PC-9 (cell line): ENCODE results near the gene FUT2. TPM values are rescaled to one million over a fixed set of nuclear protein-coding genes. Genes with fewer than 3 reads are reported as not detected.
"Not testable (repeated sequence)": the region's sequence is repeated elsewhere in the genome, so short reads cannot be mapped to it uniquely, and the experiment has no call there.

Experiments
- BruUV-seq: library from RNA; stranded (reverse); fragments of 400-500 nt; replicated peaks from 2 replicates; lab custom pipeline; 2021; lab: Mats Ljungman, UMichigan
- CTCF ChIA-PET: fragments of 300-600 bp; sonication (Branson Sonifier 250); formaldehyde crosslinking; loops from one replicate; lab custom pipeline; 2022; ENCODE audit warnings: antibody characterized with exemption; lab: Charles Lee
- POLR2A ChIA-PET: fragments of 300-600 bp; sonication (Branson Sonifier 250); formaldehyde crosslinking; loops from one replicate; lab custom pipeline; 2022; ENCODE audit warnings: antibody characterized with exemption; ENCODE audit not compliant: unreplicated experiment; lab: Charles Lee
- DNase-seq, 2 experiments: peaks; one replicate each; pipeline versions ENCODE4 v3.0.0 to v3.0.0-alpha.2; 2015 to 2022; ENCODE audit warnings: mixed read lengths in 1 of 2
- H2AFZ ChIP-seq: fragments of 200-600 bp; sonication (generic); 2 replicates; pipeline ENCODE4 v1.8.1; 2017; ENCODE audit warnings: antibody characterized with exemption
- H3F3A ChIP-seq: fragments of 200-600 bp; sonication (generic); 2 replicates; pipeline ENCODE4 v1.8.1; 2017; ENCODE audit warnings: antibody characterized with exemption, mild to moderate bottlenecking, low read depth; ENCODE audit not compliant: insufficient read depth
- H3K27ac ChIP-seq: fragments of 200-600 bp; sonication (generic); 2 replicates; pipeline ENCODE4 v1.6.1; 2016; ENCODE audit warnings: mixed run types
- H3K27me3 ChIP-seq: fragments of 200-600 bp; sonication (generic); 2 replicates; pipeline ENCODE4 v1.6.1; 2016; ENCODE audit warnings: low read depth, mixed run types; ENCODE audit not compliant: insufficient read depth
- H3K36me3 ChIP-seq: fragments of 200-600 bp; sonication (generic); 2 replicates; pipeline ENCODE4 v1.6.1; 2016; ENCODE audit warnings: low read depth, mixed run types
- H3K4me1 ChIP-seq: fragments of 200-600 bp; sonication (generic); replicated peaks from 2 replicates; pipeline ENCODE4 v1.6.1; 2016; ENCODE audit warnings: mixed run types; ENCODE audit not compliant: insufficient read depth
- H3K4me2 ChIP-seq: fragments of 200-600 bp; sonication (generic); 2 replicates; pipeline ENCODE4 v1.6.1; 2017; ENCODE audit warnings: mixed run types
- H3K4me3 ChIP-seq: fragments of 200-600 bp; sonication (generic); 2 replicates; pipeline ENCODE4 v1.6.1; 2016; ENCODE audit warnings: mixed run types
- H3K79me2 ChIP-seq: fragments of 200-600 bp; sonication (generic); 2 replicates; pipeline ENCODE4 v1.6.1; 2017; ENCODE audit warnings: low read depth, mixed run types
- H3K9me2 ChIP-seq: fragments of 200-600 bp; sonication (generic); 2 replicates; pipeline ENCODE4 v1.8.1; 2017; ENCODE audit warnings: mild to moderate bottlenecking; ENCODE audit not compliant: insufficient read depth
- H3K9me3 ChIP-seq: fragments of 200-600 bp; sonication (generic); 2 replicates; pipeline ENCODE4 v1.8.1; 2016; ENCODE audit warnings: low read depth; ENCODE audit not compliant: insufficient read depth
- H4K20me1 ChIP-seq: fragments of 200-600 bp; sonication (generic); 2 replicates; pipeline ENCODE4 v1.8.1; 2017; ENCODE audit not compliant: insufficient read depth
- CTCF ChIP-seq: fragments of 200-600 bp; sonication (generic); conservative IDR thresholded peaks from 2 replicates; pipeline ENCODE4 v1.6.1; 2017; ENCODE audit warnings: mixed run types, antibody characterized with exemption, mild to moderate bottlenecking, moderate library complexity
- EZH2 ChIP-seq: fragments of 200-600 bp; sonication (generic); IDR thresholded peaks from 2 replicates; pipeline ENCODE4 v1.8.0; 2017; ENCODE audit warnings: antibody characterized with exemption, low read depth
- intact Hi-C: fragments of 100-400 bp; cut with micrococcal nuclease; formaldehyde crosslinking; loops from one replicate; pipeline ENCODE4 v1.10.0; 2022; ENCODE audit not compliant: unreplicated experiment
- total RNA-seq: library from RNA; stranded (reverse); gene quantifications from 2 replicates; pipeline ENCODE4 v1.2.3, GENCODE V29; 2021

The FUT2 gene
- total RNA-seq, 1 experiment from 2014 or later: 8.7 TPM

DNA sequence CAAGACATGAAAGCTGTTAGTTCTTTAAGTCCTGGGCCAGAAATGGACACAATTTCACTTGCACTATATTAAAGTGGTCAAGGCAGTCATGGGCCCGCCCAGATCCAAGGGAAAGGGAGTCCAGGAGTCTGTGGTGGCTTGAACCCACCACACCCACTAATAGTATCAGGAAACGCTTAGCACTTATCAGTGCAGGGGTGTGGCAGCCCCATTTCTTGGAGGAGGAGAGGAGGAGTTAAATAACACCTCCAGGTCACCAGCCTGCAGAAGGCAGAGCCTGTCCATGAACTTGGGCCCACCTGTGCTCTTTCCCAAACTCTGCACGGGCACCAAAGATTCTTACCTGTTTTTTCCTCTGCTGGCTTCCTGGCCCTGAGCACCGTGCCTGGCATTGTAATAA is 17.6 kb upstream of the FUT2 start:
- Histone ChIP-seq H2AFZ (no peak overlapping the region), H3F3A (peaks cover 16% of the 10 kb centered on the region; the same call in 1 of the 2 replicates), H3K79me2 (no peaks in the 10 kb centered on the region), H3K4me2 (peak overlapping the region; percentile 25; the same call in 1 of the 2 replicates), H3K9me2 (no peaks in the 10 kb centered on the region), H3K9me3 (no peaks in the 10 kb centered on the region), H3K27me3 (no peaks in the 10 kb centered on the region), H3K4me1 (peaks cover 32% of the 10 kb centered on the region), H4K20me1 (no peaks in the 10 kb centered on the region), H3K36me3 (no peaks in the 10 kb centered on the region), H3K4me3 (no peak overlapping the region), H3K27ac (peak overlapping the region; percentile 49)
- no TSS peak for BruUV-seq
- intact Hi-C loops: loop anchor here (5.0 kb wide), 1 partner anchor 59 kb away; no protein-coding TSS in a partner anchor
- ChIA-PET CTCF (interaction anchor here (1.3 kb wide), 1 partner anchor 60 kb away, joined by 4 read pairs; no protein-coding TSS in a partner anchor), POLR2A (interaction anchor here (0.6 kb wide), 1 partner anchor 17 kb away, joined by 7 read pairs; the partner anchor contains the start of gene FUT2)
- no peak for TF ChIP-seq EZH2
- TF ChIP-seq CTCF: no peak
- peak; percentile 59 to 66 for DNase-seq

DNA sequence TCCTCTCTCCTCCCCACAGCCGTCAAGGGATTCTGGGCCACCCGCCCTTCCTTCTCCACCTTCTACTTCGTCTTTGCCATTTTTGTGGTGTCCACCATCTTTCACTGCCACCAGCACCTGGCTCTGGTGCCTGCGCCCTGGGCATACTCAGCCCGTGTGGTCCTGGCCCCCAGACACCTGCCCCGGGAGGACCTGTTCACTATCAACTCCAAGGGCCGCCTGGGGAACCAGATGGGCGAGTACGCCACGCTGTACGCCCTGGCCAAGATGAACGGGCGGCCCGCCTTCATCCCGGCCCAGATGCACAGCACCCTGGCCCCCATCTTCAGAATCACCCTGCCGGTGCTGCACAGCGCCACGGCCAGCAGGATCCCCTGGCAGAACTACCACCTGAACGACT is 15.8 kb upstream of the FUT2 start:
- DNase-seq, H4K20me1 ChIP-seq, H2AFZ ChIP-seq, H3K9me3 ChIP-seq, H3K4me3 ChIP-seq, H3K79me2 ChIP-seq, H3K4me2 ChIP-seq, intact Hi-C loops, H3K27ac ChIP-seq, POLR2A ChIA-PET, CTCF ChIA-PET, H3K27me3 ChIP-seq, H3K9me2 ChIP-seq, H3K36me3 ChIP-seq, BruUV-seq: not testable (repeated sequence)
- peaks cover 40% of the 10 kb centered on the region for H3K4me1 ChIP-seq
- H3F3A ChIP-seq: peaks cover 18% of the 10 kb centered on the region

GRCh38 chr19:48680436-48681126 is 15.2 kb upstream of the FUT2 start:
- Histone ChIP-seq H2AFZ (no peak overlapping the region), H3K9me2 (no peaks in the 10 kb centered on the region), H3K27me3 (no peaks in the 10 kb centered on the region), H3K36me3 (no peaks in the 10 kb centered on the region), H3F3A (peaks cover 24% of the 10 kb centered on the region), H3K79me2 (no peaks in the 10 kb centered on the region), H3K4me3 (no peak overlapping the region), H4K20me1 (no peaks in the 10 kb centered on the region), H3K4me2 (no peak overlapping the region), H3K9me3 (no peaks in the 10 kb centered on the region), H3K27ac (no peak overlapping the region), H3K4me1 (peaks cover 46% of the 10 kb centered on the region)
- BruUV-seq: no TSS peak
- intact Hi-C loops: no loop called here
- TF ChIP-seq EZH2: no peak
- TF ChIP-seq CTCF: no peak
- ChIA-PET POLR2A (no interaction called here), CTCF (no interaction called here)
- DNase-seq: no peak
